ENCODE results near the gene EPB41. TPM values are rescaled to one million over a fixed set of nuclear protein-coding genes. Genes with fewer than 3 reads are reported as not detected.

Gene EPB41
- total and polyA plus RNA-seq, 2 of the 8 experiments (the other 6 are each of a cell fraction or from before 2014, with no cell fraction given): 36.7 to 109 TPM

GRCh38 chr1:28954126-28954726, 39.9 kb downstream of the EPB41 start:
- FAIRE-seq (no peak), DNase-seq (ENCODE audit: low read depth in 1 of 2, low spot score in 2 of 2) (no peak)
- Histone ChIP-seq H4K8ac (ENCODE audit: extremely low read depth, insufficient read depth, low read length) (no peak overlapping the region), H3K27ac (ENCODE audit: low read depth, low read length) (no peak overlapping the region), H3K36me3 (ENCODE audit: control insufficient read depth in 2 of 4, insufficient read depth in 4 of 4, low read length in 3 of 4) (no peaks in the 10 kb centered on the region), H3K79me1 (ENCODE audit: low read depth, low read length) (no peaks in the 10 kb centered on the region; the same call in none of the 2 replicates), H3K9ac (replicated peaks in 1 of 4; ENCODE audit: extremely low read depth in 1 of 4, low read depth in 3 of 4, low read length in 3 of 4) (no peak overlapping the region), H2BK12ac (ENCODE audit: low read depth, low read length) (no peak overlapping the region), H3K14ac (ENCODE audit: insufficient read length) (no peak overlapping the region), H3K4me3 (ENCODE audit: extremely low read depth in 1 of 4, insufficient read depth in 2 of 4, low read depth in 3 of 4, low read length in 4 of 4) (no peak overlapping the region), H3K4ac (replicated peaks; ENCODE audit: insufficient read length, low read depth, low read length) (no peak overlapping the region), H2BK15ac (ENCODE audit: low read length) (no peak overlapping the region), H3K79me2 (ENCODE audit: control insufficient read depth in 1 of 2, insufficient read depth in 2 of 2, low read length in 2 of 2) (peaks cover 0 to 54% of the 10 kb centered on the region in 2 experiments; a peak in 3 of 4 replicates), H4K5ac (ENCODE audit: insufficient read length, low read depth, low read length) (no peak overlapping the region), H3K23ac (ENCODE audit: insufficient read length) (no peak overlapping the region), H4K20me1 (replicated peaks in 1 of 2; ENCODE audit: control insufficient read depth in 1 of 2, insufficient read depth in 2 of 2, low read length in 2 of 2) (peaks cover 1 to 2% of the 10 kb centered on the region in 2 experiments), H3K27me3 (replicated peaks in 1 of 4; ENCODE audit: control insufficient read depth in 3 of 4, extremely low read depth in 1 of 4, insufficient read depth in 3 of 4, low read length in 3 of 4) (no peaks in the 10 kb centered on the region), H3K18ac (ENCODE audit: extremely low read depth, low read length) (no peak overlapping the region), H2BK5ac (ENCODE audit: low read depth, low read length) (no peak overlapping the region), H3K4me1 (replicated peaks in 1 of 4; ENCODE audit: control insufficient read depth in 3 of 4, insufficient read depth in 4 of 4, low read length in 3 of 4) (peaks cover 2 to 6% (median 5%) of the 10 kb centered on the region in 4 experiments; a peak in 5 of 7 replicates), H4K91ac (replicated peaks; ENCODE audit: insufficient read length, low read length) (no peak overlapping the region), H3K56ac (replicated peaks; ENCODE audit: insufficient read length, low read depth, low read length) (no peak overlapping the region), H2BK120ac (replicated peaks; ENCODE audit: low read depth, low read length) (no peak overlapping the region), H2BK20ac (ENCODE audit: low read length) (no peak overlapping the region), H3K4me2 (ENCODE audit: insufficient read depth in 1 of 2, low read depth in 2 of 2, low read length in 2 of 2) (no peak overlapping the region), H3K9me3 (ENCODE audit: insufficient read depth in 2 of 2, low read depth in 1 of 2, low read length in 1 of 2) (no peaks in the 10 kb centered on the region), H2AK5ac (ENCODE audit: low read depth, low read length) (no peak overlapping the region), H3K23me2 (ENCODE audit: low read depth, low read length) (peaks cover 2% of the 10 kb centered on the region; the same call in 1 of the 2 replicates), H2AFZ (ENCODE audit: low read length) (no peak overlapping the region)
- POLR2A ChIA-PET (ENCODE audit: partially characterized antibody): no interaction called here
- WGBS, 2 experiments (ENCODE audit: extremely low coverage in 1 of 2, insufficient coverage in 1 of 2, insufficient read length in 1 of 2, insufficient replicate concordance in 2 of 2, low coverage in 1 of 2, low lambda C conversion rate in 2 of 2, missing lambda C conversion rate in 1 of 2): 86% methylated on average over 2 of the region's 2 CpGs; no CpG with 5 or more reads in 1 of the 2 experiments
- CTCF ChIA-PET (ENCODE audit: partially characterized antibody): interaction anchor here (1.5 kb wide), 1 partner anchor 9 kb away, joined by 3 read pairs; no protein-coding TSS in a partner anchor
- TF ChIP-seq SIX5 (IDR thresholded peaks at IDR 0.05; ENCODE audit: low read depth, low read length) (no peak), KDM4A (IDR thresholded peaks at IDR 0.05; ENCODE audit: low read depth, low read length, severe bottlenecking) (no peak), SUZ12 (IDR thresholded peaks at IDR 0.05; ENCODE audit: low read length) (no peak), KDM1A (IDR thresholded peaks at IDR 0.05; ENCODE audit: borderline replicate concordance, low read length) (no peak), RAD21 (IDR thresholded peaks at IDR 0.05 in 1 of 2, conservative IDR thresholded peaks at IDR 0.05 in 1 of 2; ENCODE audit: low read depth in 2 of 2, low read length in 2 of 2) (no peak), RXRA (IDR thresholded peaks at IDR 0.05; ENCODE audit: insufficient read depth, low read depth, low read length) (no peak), KDM5A (IDR thresholded peaks at IDR 0.05; ENCODE audit: low read length) (no peak), EP300 (IDR thresholded peaks at IDR 0.05; ENCODE audit: borderline replicate concordance in 1 of 2, low read depth in 2 of 2, low read length in 2 of 2) (no peak), JUND (IDR thresholded peaks at IDR 0.05; ENCODE audit: low read length) (no peak), SAP30 (IDR thresholded peaks at IDR 0.05; ENCODE audit: insufficient read depth, insufficient replicate concordance, low read length) (no peak), TCF12 (IDR thresholded peaks at IDR 0.05; ENCODE audit: low read depth, low read length) (no peak), HDAC6 (IDR thresholded peaks at IDR 0.05; ENCODE audit: low read depth, low read length) (no peak), TEAD4 (IDR thresholded peaks at IDR 0.05; ENCODE audit: low read depth, low read length) (no peak)
